Left ventricle myocardium inferior (tissue), 1 donor: ENCODE results near the gene SIN3B. TPM values are rescaled to one million over a fixed set of nuclear protein-coding genes. Genes with fewer than 3 reads are reported as not detected.

ENCODE experiments used
- DNase-seq: peaks from one replicate; pipeline ENCODE4 v3.0.0-alpha.2; 2020
- H3K27ac ChIP-seq: fragments of 200-600 bp; replicated peaks from 2 replicates; pipeline ENCODE4 v1.8.0; 2021
- H3K27me3 ChIP-seq: fragments of 200-600 bp; 2 replicates; pipeline ENCODE4 v1.8.0; 2021; ENCODE audit warnings: low read depth
- H3K36me3 ChIP-seq: fragments of 200-600 bp; 2 replicates; pipeline ENCODE4 v1.8.0; 2021
- H3K4me1 ChIP-seq: fragments of 200-600 bp; 2 replicates; pipeline ENCODE4 v1.8.0; 2021
- H3K4me3 ChIP-seq: fragments of 200-600 bp; 2 replicates; pipeline ENCODE4 v1.8.0; 2021; ENCODE audit warnings: mild to moderate bottlenecking, moderate library complexity
- H3K9me3 ChIP-seq: fragments of 200-600 bp; replicated peaks from 2 replicates; pipeline ENCODE4 v1.8.0; 2021
- intact Hi-C: fragments of 100-400 bp; cut with micrococcal nuclease; formaldehyde crosslinking; loops from one replicate; pipeline ENCODE4 v1.11.0; 2022
- total RNA-seq: library from RNA; stranded (reverse); fragmentation: NEBNext Ultra II Directional; extraction: Animal tissue kit (Norgen Biotek cat#: 25700); gene quantifications from one replicate; pipeline ENCODE4 v1.2.1, GENCODE V29; 2021
- TF ChIP-seq, protein P1 (sequence below): fragments of 200-600 bp; IDR thresholded peaks from 2 replicates; pipeline ENCODE4 v1.8.0; 2021; ENCODE audit warnings: antibody characterized with exemption, mild to moderate bottlenecking, borderline replicate concordance
- donor health status: DM: no; HTN: yes; CAD: no; lungs with severe emphysema.

Gene SIN3B
- total RNA-seq, 1 donor from 2014 or later: 24.4 TPM

DNA sequence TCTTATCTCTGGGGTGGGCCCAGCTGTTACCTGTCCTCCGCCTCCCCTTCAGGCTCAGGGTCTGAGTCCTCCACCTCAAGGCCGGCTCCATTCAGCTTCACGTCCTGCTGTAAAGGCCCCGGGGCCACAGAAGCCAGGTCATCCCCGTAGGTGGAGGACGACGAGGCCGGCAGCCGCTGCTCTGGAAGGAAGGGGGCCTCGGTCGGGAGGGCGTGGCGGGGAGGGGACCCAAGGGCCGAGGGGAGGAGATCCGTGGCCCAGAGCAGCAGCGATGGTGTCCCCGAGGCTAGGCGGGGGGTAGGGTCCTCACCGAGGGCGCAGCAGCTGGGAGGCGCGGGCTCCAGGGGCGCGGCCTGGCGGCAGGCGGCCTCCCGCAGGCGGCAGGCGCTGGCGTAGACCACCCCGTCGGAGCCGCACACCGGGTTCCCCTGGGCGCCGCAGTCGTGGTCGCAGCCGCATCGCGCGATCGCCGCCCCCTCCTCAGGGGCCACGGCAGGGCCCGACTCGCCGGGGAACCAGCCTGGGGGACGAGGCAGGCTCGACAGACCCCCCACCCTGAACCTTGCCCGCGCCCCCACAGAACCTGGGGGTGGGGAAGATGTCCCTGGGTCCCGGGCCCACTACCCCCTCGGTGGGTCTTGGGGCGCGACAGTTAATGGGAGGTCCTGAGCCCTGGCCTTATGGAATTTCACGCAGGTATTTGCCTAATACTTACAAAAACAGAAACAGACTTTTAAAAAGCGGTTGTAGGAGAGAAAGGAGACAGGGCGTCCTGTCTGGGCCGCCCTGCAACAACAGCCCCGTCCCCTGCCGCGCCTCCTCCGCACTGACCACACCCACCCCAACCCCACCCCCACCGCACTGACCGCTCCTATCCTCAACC is 67.2 kb downstream of the SIN3B start:
- intact Hi-C loops: no loop called here
- no peak for DNase-seq
- Histone ChIP-seq H3K27me3 (peaks cover 6% of the 10 kb centered on the region), H3K4me1 (peaks cover 37% of the 10 kb centered on the region), H3K9me3 (no peaks in the 10 kb centered on the region), H3K4me3 (peak overlapping the region; percentile 71), H3K36me3 (no peaks in the 10 kb centered on the region), H3K27ac (peak overlapping the region; percentile 87)
- TF ChIP-seq, protein P1, sequence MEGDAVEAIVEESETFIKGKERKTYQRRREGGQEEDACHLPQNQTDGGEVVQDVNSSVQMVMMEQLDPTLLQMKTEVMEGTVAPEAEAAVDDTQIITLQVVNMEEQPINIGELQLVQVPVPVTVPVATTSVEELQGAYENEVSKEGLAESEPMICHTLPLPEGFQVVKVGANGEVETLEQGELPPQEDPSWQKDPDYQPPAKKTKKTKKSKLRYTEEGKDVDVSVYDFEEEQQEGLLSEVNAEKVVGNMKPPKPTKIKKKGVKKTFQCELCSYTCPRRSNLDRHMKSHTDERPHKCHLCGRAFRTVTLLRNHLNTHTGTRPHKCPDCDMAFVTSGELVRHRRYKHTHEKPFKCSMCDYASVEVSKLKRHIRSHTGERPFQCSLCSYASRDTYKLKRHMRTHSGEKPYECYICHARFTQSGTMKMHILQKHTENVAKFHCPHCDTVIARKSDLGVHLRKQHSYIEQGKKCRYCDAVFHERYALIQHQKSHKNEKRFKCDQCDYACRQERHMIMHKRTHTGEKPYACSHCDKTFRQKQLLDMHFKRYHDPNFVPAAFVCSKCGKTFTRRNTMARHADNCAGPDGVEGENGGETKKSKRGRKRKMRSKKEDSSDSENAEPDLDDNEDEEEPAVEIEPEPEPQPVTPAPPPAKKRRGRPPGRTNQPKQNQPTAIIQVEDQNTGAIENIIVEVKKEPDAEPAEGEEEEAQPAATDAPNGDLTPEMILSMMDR: no peak

GRCh38 chr19:16897029-16897855 is 68.0 kb downstream of the SIN3B start:
- H3K36me3 ChIP-seq: no peaks in the 10 kb centered on the region
- peaks cover 6% of the 10 kb centered on the region for H3K27me3 ChIP-seq
- H3K27ac ChIP-seq: peak overlapping the region; percentile 78
- TF ChIP-seq, protein P1: no peak
- intact Hi-C loops: no loop called here
- no peaks in the 10 kb centered on the region for H3K9me3 ChIP-seq
- peak overlapping the region; percentile 71 for H3K4me3 ChIP-seq
- DNase-seq: peak; percentile 94
- peaks cover 37% of the 10 kb centered on the region for H3K4me1 ChIP-seq

DNA sequence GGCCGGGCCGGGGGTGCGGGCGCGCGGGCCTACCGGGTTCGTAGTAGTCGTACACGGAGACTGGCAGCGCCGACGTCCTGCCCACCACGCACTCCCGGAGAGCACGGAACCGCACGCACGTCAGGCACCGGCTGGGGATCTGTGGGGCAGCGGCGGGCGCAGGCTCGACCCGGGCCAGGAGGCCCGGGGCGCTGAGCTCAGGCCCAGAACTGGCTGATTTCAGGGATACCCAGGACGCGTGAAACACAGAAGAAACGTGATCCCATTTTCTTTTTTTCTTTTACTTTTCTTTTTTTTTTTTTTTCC is 68.6 kb downstream of the SIN3B start:
- intact Hi-C loops: no loop called here
- H3K27ac ChIP-seq: peak overlapping the region; percentile 78
- H3K27me3 ChIP-seq: peaks cover 6% of the 10 kb centered on the region
- no peaks in the 10 kb centered on the region for H3K9me3 ChIP-seq
- TF ChIP-seq, protein P1: no peak
- peaks cover 37% of the 10 kb centered on the region for H3K4me1 ChIP-seq
- DNase-seq: no peak
- no peaks in the 10 kb centered on the region for H3K36me3 ChIP-seq
- peak overlapping the region; percentile 71 for H3K4me3 ChIP-seq

GRCh38 chr19:16898361-16899015 is 69.3 kb downstream of the SIN3B start:
- no peak for DNase-seq
- Histone ChIP-seq H3K9me3 (no peaks in the 10 kb centered on the region), H3K36me3 (no peaks in the 10 kb centered on the region), H3K4me1 (peaks cover 32% of the 10 kb centered on the region), H3K4me3 (no peak overlapping the region), H3K27me3 (peaks cover 6% of the 10 kb centered on the region), H3K27ac (no peak overlapping the region)
- intact Hi-C loops: no loop called here
- TF ChIP-seq, protein P1: no peak

- peaks cover 6% of the 10 kb centered on the region for H3K27me3 ChIP-seq
- no peak overlapping the region for H3K4me3 ChIP-seq
- TF ChIP-seq, protein P1: peak; percentile 60
- H3K4me1 ChIP-seq: peaks cover 22% of the 10 kb centered on the region
- DNase-seq: no peak
- intact Hi-C loops: no loop called here
- H3K36me3 ChIP-seq: no peaks in the 10 kb centered on the region
- H3K27ac ChIP-seq: no peak overlapping the region
- no peaks in the 10 kb centered on the region for H3K9me3 ChIP-seq
These were observed 70.4 kb downstream of the SIN3B start for GRCh38 chr19:16899566-16900075.
